Esophagus squamous epithelium (tissue), 5 donors: ENCODE measurements around the gene ITGB5. TPM values are rescaled to one million over a fixed set of nuclear protein-coding genes. Genes with fewer than 3 reads are reported as not detected.

Source experiments
- DNase-seq: peaks from one replicate; lab custom pipeline; 2025; lab: John Stamatoyannopoulos, UW
- H3K27ac ChIP-seq, 4 donors: fragments of 200-600 bp; sonication (generic); one replicate each; pipeline ENCODE4 v1.5.1; 2016 to 2019; ENCODE audit warnings: mild to moderate bottlenecking in 1 of 4
- H3K27me3 ChIP-seq, 4 donors: fragments of 200-600 bp; sonication (generic); 1 replicate in 3 of 4; 2 replicates in 1 of 4; pipeline versions ENCODE4 v1.5.1 to v1.6.0; 2017 to 2021; ENCODE audit warnings: antibody characterized with exemption in 1 of 4
- H3K36me3 ChIP-seq, 3 donors: fragments of 200-600 bp; sonication (generic); one replicate each; pipeline ENCODE4 v1.5.1; 2016 to 2019
- H3K4me1 ChIP-seq, 3 donors: fragments of 200-600 bp; sonication (generic); one replicate each; pipeline ENCODE4 v1.5.1; 2017 to 2019
- H3K4me3 ChIP-seq, 4 donors: fragments of 200-600 bp; sonication (generic); 1 replicate in 3 of 4; 2 replicates in 1 of 4; pipeline ENCODE4 v1.5.1; 2016 to 2019; ENCODE audit warnings: mild to moderate bottlenecking in 2 of 4, moderate library complexity in 1 of 4
- H3K9me3 ChIP-seq, 3 donors: fragments of 200-600 bp; sonication (generic); one replicate each; pipeline ENCODE4 v1.5.1; 2016 to 2019
- POLR2A ChIP-seq, 4 donors: fragments of 450-650 bp; IDR thresholded peaks; one replicate each; pipeline ENCODE4 v1.6.1; 2017; ENCODE audit warnings: antibody characterized with exemption in 4 of 4, mild to moderate bottlenecking in 4 of 4, moderate library complexity in 3 of 4
- WGBS, 2 donors: methylation state at CpG; one replicate each; pipeline ENCODE4 v1.1.5; 2018; 5-methylcytosine and 5-hydroxymethylcytosine counted together
- intact Hi-C: fragments of 100-400 bp; cut with DNase I; formaldehyde crosslinking; loops from one replicate; pipeline ENCODE4 v1.15.0; 2022
- total RNA-seq, 4 donors: library from RNA; depleted of rRNA; stranded (reverse); fragments of >200 nt; gene quantifications; one replicate each; pipeline ENCODE4 v1.1.0, GENCODE V29; 2016
- TF ChIP-seq, protein P1 (sequence below), 6 experiments: fragments of 450-650 bp in 4 of 6; fragments of 200-600 bp in 2 of 6; sonication (generic) in 2 of 6; IDR thresholded peaks; one replicate each; pipeline ENCODE4 v1.5.1; 2016 to 2019; ENCODE audit warnings: antibody characterized with exemption in 6 of 6, mild to moderate bottlenecking in 4 of 6, moderate library complexity in 4 of 6
- donor health status: DM: yes; HTN: yes; CAD: no.

Gene ITGB5
- total RNA-seq, 4 donors from 2014 or later = 68.4 to 114 (median 79.7) TPM

DNA sequence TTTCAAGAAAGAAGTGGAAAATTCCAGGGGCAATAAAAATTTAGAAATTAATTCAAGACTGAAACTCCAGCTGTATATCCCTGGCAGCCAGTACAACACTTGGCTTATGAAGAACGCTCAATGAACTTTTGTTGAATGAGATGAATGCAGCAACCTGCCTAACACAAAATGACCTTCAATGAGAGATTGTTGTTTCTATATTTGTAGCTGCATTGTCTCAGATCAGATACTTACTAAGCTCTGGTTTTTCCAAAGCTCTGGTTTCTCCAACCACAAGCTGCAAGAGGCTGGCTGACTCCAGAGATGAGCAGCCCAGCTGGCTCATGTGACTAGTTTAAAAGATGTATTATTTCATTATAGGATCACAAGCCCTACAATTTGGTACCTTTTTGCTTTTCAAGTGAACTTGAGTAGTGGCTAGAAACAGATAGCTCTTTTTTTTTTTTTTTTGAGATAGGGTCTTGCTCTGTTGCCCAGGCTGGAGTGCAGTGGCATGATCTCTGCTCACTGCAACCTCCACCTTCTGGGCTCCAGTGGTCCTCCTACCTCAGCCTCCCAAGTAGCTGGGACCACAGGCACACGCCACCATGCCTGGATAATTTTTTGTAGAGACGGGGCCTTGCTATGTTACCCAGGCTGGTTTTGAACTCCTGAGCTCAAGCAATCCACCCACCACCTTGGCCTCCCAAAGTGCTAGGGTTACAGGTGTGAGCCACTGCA lies 99.5 kb downstream of the ITGB5 start:
- TF ChIP-seq POLR2A (IDR thresholded peaks at IDR 0.05) = no peak
- TF ChIP-seq, protein P1, sequence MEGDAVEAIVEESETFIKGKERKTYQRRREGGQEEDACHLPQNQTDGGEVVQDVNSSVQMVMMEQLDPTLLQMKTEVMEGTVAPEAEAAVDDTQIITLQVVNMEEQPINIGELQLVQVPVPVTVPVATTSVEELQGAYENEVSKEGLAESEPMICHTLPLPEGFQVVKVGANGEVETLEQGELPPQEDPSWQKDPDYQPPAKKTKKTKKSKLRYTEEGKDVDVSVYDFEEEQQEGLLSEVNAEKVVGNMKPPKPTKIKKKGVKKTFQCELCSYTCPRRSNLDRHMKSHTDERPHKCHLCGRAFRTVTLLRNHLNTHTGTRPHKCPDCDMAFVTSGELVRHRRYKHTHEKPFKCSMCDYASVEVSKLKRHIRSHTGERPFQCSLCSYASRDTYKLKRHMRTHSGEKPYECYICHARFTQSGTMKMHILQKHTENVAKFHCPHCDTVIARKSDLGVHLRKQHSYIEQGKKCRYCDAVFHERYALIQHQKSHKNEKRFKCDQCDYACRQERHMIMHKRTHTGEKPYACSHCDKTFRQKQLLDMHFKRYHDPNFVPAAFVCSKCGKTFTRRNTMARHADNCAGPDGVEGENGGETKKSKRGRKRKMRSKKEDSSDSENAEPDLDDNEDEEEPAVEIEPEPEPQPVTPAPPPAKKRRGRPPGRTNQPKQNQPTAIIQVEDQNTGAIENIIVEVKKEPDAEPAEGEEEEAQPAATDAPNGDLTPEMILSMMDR (IDR thresholded peaks at IDR 0.05) = no peak
- no peak overlapping the region for H3K4me3 ChIP-seq
- intact Hi-C loops = loop anchor here (10.0 kb wide), 1 partner anchor 497 kb away; no protein-coding TSS in a partner anchor
- peak overlapping the region in 3 of 4 donors; percentile 53 to 78 (median 64) for H3K27ac ChIP-seq
- 67% methylated on average over 1 to 3 of the region's 3 CpGs for WGBS, 2 donors
- DNase-seq = no peak
- H3K4me1 ChIP-seq = peaks cover 21 to 78% (median 26%) of the 10 kb centered on the region in 3 donors
- no peaks in the 10 kb centered on the region for H3K9me3 ChIP-seq
- H3K36me3 ChIP-seq = peaks cover 0 to 21% (median 0%) of the 10 kb centered on the region in 3 donors
- H3K27me3 ChIP-seq = no peaks in the 10 kb centered on the region

DNA sequence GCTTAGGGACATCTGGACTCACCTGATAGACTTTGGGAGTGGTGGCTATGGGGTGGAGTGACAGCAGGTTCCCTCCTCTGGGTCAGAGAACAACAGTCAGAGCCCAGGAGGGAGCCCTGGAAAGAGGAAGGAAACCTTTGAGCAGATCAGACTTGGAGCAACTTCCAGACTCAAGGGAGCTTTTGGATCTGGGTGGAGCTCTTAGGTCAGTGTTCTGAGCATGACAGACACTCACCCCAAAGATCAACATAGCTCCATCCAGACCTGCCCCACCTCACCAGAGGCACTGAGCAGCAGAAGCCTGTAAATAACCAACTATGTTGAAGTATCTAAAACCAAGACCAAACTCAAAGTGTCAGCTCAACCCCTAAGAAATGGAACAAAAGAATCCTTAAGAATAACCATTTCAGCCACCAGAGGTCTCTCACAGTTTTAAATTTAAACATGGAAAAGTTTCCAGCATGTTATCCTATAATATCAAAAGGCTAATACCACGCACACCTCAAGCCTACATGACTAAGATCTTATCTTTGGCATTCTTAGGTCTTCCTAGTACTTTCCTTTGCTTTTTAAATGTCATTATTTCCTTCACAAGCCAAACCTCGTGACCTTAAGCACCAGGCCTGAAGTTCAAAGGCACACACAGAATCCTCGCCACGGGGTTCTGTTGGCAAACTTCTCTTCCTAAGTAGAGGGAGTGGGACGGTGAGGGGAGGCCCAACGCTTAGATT lies 100.5 kb downstream of the ITGB5 start:
- 59 to 65% methylated on average over 6 of the region's 6 CpGs for WGBS, 2 donors
- intact Hi-C loops = loop anchor here (10.0 kb wide), 1 partner anchor 498 kb away; no protein-coding TSS in a partner anchor
- Histone ChIP-seq H3K27me3 (no peaks in the 10 kb centered on the region), H3K4me1 (peaks cover 19 to 78% (median 19%) of the 10 kb centered on the region in 3 donors), H3K36me3 (peaks cover 0 to 21% (median 0%) of the 10 kb centered on the region in 3 donors), H3K27ac (peak overlapping the region; percentile 18 to 78 (median 58)), H3K9me3 (no peaks in the 10 kb centered on the region), H3K4me3 (no peak overlapping the region)
- TF ChIP-seq, protein P1 (IDR thresholded peaks at IDR 0.05) = peak in 5 of 6 experiments; percentile 29 to 58 (median 38)
- TF ChIP-seq POLR2A (IDR thresholded peaks at IDR 0.05) = no peak
- DNase-seq = no peak

DNA sequence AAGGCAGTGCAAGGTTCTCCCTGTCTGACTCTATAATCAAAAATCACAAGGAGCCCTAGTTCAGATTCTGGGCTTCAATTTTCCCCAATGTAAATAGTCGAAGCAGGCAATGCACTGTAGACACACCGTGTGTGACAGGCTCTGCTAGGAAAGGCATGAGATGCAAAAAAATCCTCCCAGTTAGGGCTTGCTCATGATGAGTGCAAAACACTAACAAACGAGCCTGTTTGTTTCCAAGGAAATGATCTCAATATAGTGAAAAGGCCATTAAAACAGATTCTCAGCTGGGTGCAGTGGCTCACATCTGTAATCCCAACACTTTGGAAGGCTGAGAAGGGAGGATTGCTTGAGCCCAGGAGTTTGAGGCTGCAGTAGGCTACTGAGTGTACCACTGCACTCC lies 101.2 kb downstream of the ITGB5 start:
- DNase-seq = no peak
- 62 to 79% methylated on average over 3 of the region's 3 CpGs for WGBS, 2 donors
- intact Hi-C loops = loop anchor here (10.0 kb wide), 1 partner anchor 499 kb away; no protein-coding TSS in a partner anchor
- H3K4me3 ChIP-seq = no peak overlapping the region
- H3K27ac ChIP-seq = peak overlapping the region in 3 of 4 donors; percentile 36 to 78 (median 64)
- H3K9me3 ChIP-seq = no peaks in the 10 kb centered on the region
- peaks cover 16 to 78% (median 25%) of the 10 kb centered on the region in 3 donors for H3K4me1 ChIP-seq
- peaks cover 0 to 21% (median 0%) of the 10 kb centered on the region in 3 donors for H3K36me3 ChIP-seq
- H3K27me3 ChIP-seq = no peaks in the 10 kb centered on the region
- TF ChIP-seq, protein P1 (IDR thresholded peaks at IDR 0.05) = no peak
- TF ChIP-seq POLR2A (IDR thresholded peaks at IDR 0.05) = no peak

DNA sequence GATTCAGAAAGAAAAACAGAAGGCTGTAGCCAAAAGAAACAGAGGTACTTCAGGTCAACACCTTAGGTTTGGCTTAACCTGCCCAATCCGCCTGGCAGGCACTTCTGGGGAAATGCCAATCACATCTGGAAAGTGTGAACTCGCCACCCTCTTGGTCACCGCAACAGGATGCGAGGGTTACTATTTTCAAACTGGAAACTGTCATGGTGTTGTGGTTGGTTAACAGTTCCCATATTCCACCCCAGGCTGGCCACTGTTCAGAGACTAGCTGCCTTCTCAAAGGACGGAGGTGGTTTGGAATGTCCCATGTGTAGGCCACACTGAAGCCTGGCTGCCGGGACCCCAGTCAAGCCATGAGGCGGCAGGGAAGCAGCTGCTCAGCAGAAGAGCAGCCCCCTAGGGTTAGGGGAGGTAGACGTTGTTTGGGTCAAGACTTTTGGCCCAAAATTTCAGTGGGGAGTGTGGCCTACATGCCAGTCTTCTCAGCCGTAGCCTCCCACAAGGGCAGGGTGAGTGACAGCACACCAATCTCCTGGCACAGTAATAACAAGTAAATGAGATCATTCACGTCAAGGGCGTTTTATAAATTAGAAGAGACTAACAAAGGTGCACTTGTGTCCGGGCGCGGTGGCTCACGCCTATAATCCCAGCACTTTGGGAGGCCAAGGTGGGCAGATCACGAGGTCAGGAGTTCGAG lies 102.3 kb downstream of the ITGB5 start:
- Histone ChIP-seq H3K27ac (peak overlapping the region in 2 of 4 donors; percentile 10 to 78), H3K9me3 (no peaks in the 10 kb centered on the region), H3K36me3 (peaks cover 0 to 26% (median 0%) of the 10 kb centered on the region in 3 donors), H3K4me3 (no peak overlapping the region), H3K4me1 (peaks cover 25 to 84% (median 35%) of the 10 kb centered on the region in 3 donors), H3K27me3 (no peaks in the 10 kb centered on the region)
- whole genome bisulfite sequencing, 2 donors = 77 to 91% methylated on average over 10 to 14 of the region's 17 CpGs
- TF ChIP-seq, protein P1 (IDR thresholded peaks at IDR 0.05) = no peak
- TF ChIP-seq POLR2A (IDR thresholded peaks at IDR 0.05) = no peak
- DNase-seq = no peak
- intact Hi-C loops = loop anchor here (10.0 kb wide), 1 partner anchor 500 kb away; no protein-coding TSS in a partner anchor
